Measurements from ENCODE around the gene LY86. TPM values are rescaled to one million over a fixed set of nuclear protein-coding genes. Genes with fewer than 3 reads are reported as not detected.

The LY86 gene
- total and polyA plus RNA-seq, 9 of the 15 experiments (the other 6 are each of a cell fraction or from before 2014, with no cell fraction given): 0.08 to 0.20 TPM; not detected in 7

- TF ChIP-seq PBX2 (CRISPR knock-in tag; IDR thresholded peaks at IDR 0.05; ENCODE audit: low read depth): peak; percentile 93
- TF ChIP-seq PBX2 (tag; conservative IDR thresholded peaks at IDR 0.05; ENCODE audit: low read depth): peak; percentile 94
- TF ChIP-seq RBM34 (IDR thresholded peaks at IDR 0.05; ENCODE audit: borderline replicate concordance, insufficient read depth, low read length): no peak
- no peak for TF ChIP-seq RFX7 (CRISPR knock-in tag; IDR thresholded peaks at IDR 0.05)
- 0 out of 2 replicates have a peak, but pooled peaks have one; percentile 40 for TF ChIP-seq FOXP4 (CRISPR knock-in tag; IDR thresholded peaks at IDR 0.05; ENCODE audit: borderline replicate concordance)
Observed at GRCh38 chr6:6685249-6686040, 96.9 kb downstream of the LY86 start (continued).
